ENCODE measurements around the gene RASA4.
"Not testable (repeated sequence)": the region's sequence is repeated elsewhere in the genome, so short reads cannot be mapped to it uniquely, and the experiment has no call there.

RASA4 gene

GRCh38 chr7:102616507-102617125 is at the start of gene RASA4:
Gene RASA4, minus strand, starts transcription at chr7:102616756. Its CDS starts 67 bp downstream, at chr7:102616689.
- in situ Hi-C loops (cut with MboI; ENCODE audit: low sequenced_read_pairs), result not testable (repeated sequence)

DNA sequence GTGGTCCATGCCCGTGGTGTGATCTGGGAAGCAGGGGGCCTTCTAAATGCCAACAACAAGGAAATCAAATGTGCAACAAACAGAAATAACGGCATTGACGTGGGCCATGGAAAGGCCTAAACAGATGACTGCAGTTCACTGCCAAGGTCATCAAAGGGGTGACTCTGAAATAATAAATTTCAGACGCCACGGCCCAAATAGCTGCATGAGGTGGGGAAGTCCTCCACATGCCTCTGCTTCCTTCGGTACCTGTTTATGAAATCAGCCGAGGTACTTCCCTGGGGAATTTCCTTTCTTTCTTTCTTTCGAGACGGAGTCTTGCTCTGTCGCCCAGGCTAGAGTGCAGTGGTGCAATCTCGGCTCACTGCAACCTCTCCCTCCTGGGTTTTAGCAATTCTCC is 48.2 kb upstream of the RASA4 start:
- in situ Hi-C loops (cut with MboI; ENCODE audit: low sequenced_read_pairs), result not testable (repeated sequence)

DNA sequence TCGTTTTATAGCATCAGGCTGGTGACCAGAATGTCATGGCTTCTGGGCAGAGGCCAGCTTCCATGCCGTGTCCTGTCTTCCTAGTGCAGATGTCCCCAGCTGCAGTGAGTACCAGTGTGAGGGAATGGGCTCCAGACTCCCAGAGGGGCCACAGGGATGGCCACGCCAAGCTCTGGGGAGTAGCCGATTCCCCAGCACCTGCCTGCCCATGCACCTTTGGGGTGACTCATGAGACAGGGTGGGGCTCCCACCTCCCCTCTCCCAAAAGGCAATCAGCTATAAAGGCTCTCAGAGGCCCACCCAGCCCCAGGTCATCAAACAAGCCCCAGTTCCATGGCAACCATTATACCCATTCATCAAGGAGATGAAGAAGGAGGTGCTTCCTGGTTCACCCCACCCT is 33.4 kb upstream of the RASA4 start, which contains the start of gene SPDYE2B:
TSS of gene SPDYE2B (plus strand) at position 396 of the 400 bp plus-strand sequence. CDS start 2,030 bp downstream, outside the sequence.
- in situ Hi-C loops (cut with MboI; ENCODE audit: low sequenced_read_pairs), result not testable (repeated sequence)

DNA sequence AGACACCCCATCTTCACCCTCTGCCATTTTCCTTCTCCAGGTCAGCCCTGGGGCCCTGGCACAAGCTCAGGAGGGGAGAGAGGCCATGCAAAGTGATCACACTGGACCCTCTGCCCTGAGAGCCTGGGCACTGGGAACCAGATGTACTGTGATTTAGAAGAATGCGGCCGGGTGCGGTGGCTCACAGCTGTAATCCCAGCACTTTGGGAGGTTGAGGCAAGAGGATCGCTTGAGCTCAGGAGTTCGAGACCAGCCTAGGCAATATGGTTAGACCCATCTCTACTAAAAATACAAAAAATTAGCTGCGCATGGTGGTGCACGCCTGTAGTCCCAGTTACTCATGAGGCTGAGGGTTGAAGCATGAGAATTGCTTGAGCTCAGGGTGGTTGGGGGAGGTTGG is 31.3 kb upstream of the RASA4 start:
- in situ Hi-C loops (cut with MboI; ENCODE audit: low sequenced_read_pairs), result not testable (repeated sequence)

GRCh38 chr7:102643404-102643803 is 26.8 kb upstream of the RASA4 start:
- in situ Hi-C loops (cut with MboI; ENCODE audit: low sequenced_read_pairs), result not testable (repeated sequence)

- in situ Hi-C loops (cut with MboI; ENCODE audit: low sequenced_read_pairs), result not testable (repeated sequence)
Measured at GRCh38 chr7:102642691-102643090, 26.1 kb upstream of the RASA4 start, which contains the start of gene UPK3BL1. Gene UPK3BL1, minus strand, starts transcription at chr7:102642791. Its CDS starts 50 bp downstream, at chr7:102642741.

- in situ Hi-C loops (cut with MboI; ENCODE audit: low sequenced_read_pairs), result not testable (repeated sequence)
Measured at GRCh38 chr7:102638848-102639247, 22.3 kb upstream of the RASA4 start.

DNA sequence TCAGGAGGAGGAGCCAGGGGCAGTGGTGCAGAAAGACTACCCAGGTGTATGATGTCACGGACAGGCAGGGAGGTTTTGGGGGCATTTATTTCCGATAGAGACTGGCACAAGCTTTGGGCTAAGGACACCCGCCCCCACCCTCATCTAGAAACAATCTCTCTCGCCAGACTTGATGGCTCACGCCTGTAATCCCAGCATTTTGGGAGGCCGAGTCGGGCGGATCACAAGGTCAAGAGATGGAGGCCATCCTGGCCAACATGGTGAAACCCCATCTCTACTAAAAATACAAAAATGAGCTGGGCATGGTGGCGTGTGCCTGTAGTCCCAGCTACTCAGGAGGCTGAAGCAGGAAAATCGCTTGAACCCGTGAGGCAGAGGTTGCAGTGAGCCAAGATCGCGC is 20.4 kb upstream of the RASA4 start:
- in situ Hi-C loops (cut with MboI; ENCODE audit: low sequenced_read_pairs), result not testable (repeated sequence)

GRCh38 chr7:102635354-102635753 is 18.8 kb upstream of the RASA4 start:
- in situ Hi-C loops (cut with MboI; ENCODE audit: low sequenced_read_pairs), result not testable (repeated sequence)

DNA sequence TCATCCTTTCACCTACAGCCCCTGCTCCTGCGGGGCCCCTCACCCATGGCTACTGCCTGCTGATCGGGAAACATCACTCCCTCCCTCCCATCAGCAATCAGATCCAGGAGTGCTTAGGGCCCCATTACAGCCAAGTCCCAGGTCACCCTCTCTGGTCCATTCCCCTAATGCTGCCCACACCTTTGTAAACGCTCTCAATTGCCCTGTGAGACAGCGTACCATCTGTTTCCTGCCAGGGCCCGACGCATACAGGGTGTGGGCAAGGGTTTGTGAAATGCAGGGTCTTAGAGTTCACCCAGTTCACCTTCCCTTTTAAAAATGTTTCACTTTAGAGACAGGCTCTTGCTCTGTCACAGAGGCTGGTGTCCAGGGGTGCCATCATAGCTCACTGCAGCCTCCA is 17.7 kb upstream of the RASA4 start:
- in situ Hi-C loops (cut with MboI; ENCODE audit: low sequenced_read_pairs), result not testable (repeated sequence)

DNA sequence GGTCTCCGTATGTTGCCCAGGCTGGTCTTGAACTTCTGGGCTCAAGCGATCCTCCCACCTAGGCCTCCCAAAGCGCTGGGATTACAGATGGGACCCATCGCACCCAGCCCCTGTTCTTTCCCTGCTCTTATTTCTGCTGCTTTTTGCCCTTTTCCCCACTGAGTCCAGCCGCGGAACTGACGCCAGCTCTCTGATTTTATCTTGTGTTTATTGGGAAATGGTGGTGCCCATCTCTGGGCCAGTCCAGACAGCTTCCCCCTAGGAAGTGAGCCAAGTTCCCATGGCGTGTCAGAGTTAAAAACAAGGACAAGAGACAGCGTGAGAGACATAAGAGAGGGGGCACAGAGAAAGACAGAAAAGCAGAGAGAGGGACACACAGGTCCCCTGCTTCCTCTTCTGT is 14.1 kb upstream of the RASA4 start:
- in situ Hi-C loops (cut with MboI; ENCODE audit: low sequenced_read_pairs), result not testable (repeated sequence)

DNA sequence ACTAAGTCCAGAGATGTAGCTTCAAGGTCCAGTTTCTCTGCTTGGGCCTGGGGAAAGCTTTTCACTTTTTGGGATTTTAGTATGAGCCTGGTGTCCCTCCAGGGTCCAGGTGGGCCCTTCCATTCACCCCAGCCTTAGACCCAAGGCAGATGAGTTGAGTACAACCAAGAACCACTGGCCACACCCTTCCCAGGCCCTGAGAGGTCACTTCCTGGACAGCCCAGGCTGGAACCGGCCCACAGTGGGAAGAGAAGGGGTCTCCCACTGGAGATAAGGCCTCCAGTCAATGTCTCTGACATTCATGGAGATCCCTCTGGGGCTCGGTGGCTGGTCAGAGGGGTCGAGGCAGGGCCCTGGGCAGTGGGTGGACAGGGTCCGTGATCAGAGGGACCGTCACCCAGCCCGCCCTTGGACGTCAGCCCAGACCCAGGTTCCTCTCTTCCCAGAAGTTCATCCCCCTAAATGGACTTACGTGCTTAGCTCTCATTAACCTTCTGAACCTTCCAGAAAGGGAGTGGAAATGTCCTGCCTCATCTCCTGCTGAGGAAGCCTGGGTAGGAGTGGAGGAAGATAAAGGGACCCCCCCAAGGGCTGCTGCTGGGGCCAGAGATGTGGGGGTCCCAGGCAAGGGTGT is 10.8 kb upstream of the RASA4 start:
- in situ Hi-C loops (cut with MboI; ENCODE audit: low sequenced_read_pairs), result not testable (repeated sequence)

GRCh38 chr7:102618122-102618521 is 1.6 kb upstream of the RASA4 start:
- in situ Hi-C loops (cut with MboI; ENCODE audit: low sequenced_read_pairs), result not testable (repeated sequence)

GRCh38 chr7:102615930-102616329 is 626 bp downstream of the RASA4 start:
- in situ Hi-C loops (cut with MboI; ENCODE audit: low sequenced_read_pairs), result not testable (repeated sequence)

- in situ Hi-C loops (cut with MboI; ENCODE audit: low sequenced_read_pairs), result not testable (repeated sequence)
Measured at GRCh38 chr7:102614873-102615272, 1.7 kb downstream of the RASA4 start.

- in situ Hi-C loops (cut with MboI; ENCODE audit: low sequenced_read_pairs), result not testable (repeated sequence)
Measured at GRCh38 chr7:102614346-102614697, 2.2 kb downstream of the RASA4 start.

DNA sequence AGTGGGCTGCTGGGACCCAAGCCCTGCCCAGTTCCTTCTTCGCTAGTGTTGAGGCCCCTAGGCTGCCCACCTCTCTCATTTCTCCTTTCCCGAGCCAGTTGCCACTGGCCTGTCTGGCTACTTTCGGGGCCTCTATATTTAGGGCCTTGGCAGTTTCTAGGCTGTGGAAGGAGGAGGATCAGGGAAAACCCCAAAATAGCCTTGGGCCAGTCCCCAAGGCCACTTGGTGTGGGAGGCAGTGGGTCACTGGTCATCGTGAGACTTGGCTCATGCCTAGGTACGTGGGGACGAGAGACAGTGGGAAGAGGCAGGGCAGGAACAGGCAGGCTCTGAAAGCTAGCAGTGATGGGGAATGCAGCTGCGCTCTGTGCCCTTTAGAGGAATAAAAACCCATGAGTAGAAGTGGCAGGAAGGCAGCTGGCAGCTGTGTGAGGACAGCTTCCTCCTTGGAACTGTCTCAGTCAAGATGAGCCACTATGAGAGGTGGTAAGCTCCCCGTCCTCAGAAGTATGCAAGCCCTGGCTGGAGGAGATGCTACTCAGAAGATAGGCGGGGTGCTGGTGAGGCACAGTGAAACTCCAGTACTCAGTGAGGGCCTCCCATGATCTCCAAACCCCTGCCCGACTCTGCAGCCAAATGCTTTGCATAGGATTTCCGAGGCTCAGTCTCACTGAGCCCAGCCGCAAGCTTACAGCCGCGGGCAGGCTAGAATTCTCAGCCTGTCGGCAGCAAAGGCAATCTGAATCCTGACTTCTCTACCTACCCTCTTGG is 2.8 kb downstream of the RASA4 start:
- in situ Hi-C loops (cut with MboI; ENCODE audit: low sequenced_read_pairs), result not testable (repeated sequence)

- in situ Hi-C loops (cut with MboI; ENCODE audit: low sequenced_read_pairs), result not testable (repeated sequence)
Measured at GRCh38 chr7:102611675-102612325, 4.8 kb downstream of the RASA4 start.

- in situ Hi-C loops (cut with MboI; ENCODE audit: low sequenced_read_pairs), result not testable (repeated sequence)
Measured at GRCh38 chr7:102611013-102611674, 5.4 kb downstream of the RASA4 start.

DNA sequence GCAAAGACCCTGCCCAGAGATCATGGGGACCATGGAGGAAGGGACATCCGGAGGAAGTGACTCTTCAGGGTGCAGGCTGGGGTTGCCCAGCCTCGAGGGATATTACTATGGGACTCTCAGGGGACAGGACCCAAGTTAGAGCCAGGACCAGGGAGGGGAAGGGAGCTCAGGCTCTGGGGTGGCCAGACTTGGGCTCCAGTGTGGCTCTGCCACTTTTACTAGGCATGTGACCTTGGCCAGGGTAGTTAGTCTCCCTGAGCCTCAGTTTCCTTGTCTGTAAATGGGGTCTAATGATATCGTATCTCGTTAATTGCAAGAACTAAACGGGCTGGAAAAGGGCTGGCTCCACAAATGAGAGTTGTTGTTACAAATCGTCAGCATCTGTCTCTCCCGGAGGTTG is 6.1 kb downstream of the RASA4 start:
- in situ Hi-C loops (cut with MboI; ENCODE audit: low sequenced_read_pairs), result not testable (repeated sequence)

DNA sequence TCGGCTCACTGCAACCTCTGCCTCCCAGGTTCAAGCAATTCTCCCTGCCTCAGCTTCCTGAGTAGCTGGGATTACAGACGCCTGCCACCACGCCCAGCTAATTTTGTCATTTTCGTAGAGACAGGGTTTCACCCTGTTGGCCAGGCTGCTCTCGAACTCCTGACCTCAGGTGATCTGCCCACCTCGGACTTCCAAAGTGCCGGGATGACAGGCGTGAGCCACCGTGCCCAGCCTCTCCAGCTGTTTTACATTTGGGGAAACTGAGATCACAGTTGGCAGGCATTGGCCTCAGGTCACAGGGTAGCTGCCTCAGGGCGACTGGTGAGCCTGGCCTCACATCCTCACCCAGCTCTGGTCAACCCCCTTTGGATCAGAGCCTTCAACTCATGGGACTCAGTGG is 6.8 kb downstream of the RASA4 start:
- in situ Hi-C loops (cut with MboI; ENCODE audit: low sequenced_read_pairs), result not testable (repeated sequence)
